Skeletal muscle tissue (tissue), 4 donors: Measurements from ENCODE around the gene EIF6. TPM values are rescaled to one million over a fixed set of nuclear protein-coding genes. Genes with fewer than 3 reads are reported as not detected.
A peak's percentile ranks its signal among the peaks of the same experiment; 100 is the strongest.

Source experiments
- H3K27ac ChIP-seq: one replicate; pipeline ENCODE4 v1.7.0; 2013; ENCODE audit warnings: mild to moderate bottlenecking, low read depth, low read length, inconsistent platforms
- H3K27me3 ChIP-seq, 3 donors: one replicate each; pipeline ENCODE4 v1.7.0; 2013; ENCODE audit warnings: low read length in 3 of 3; ENCODE audit not compliant: control insufficient read depth in 3 of 3, insufficient read depth in 3 of 3
- H3K36me3 ChIP-seq, 3 donors: one replicate each; pipeline ENCODE4 v1.7.0; 2013; ENCODE audit warnings: low read length in 3 of 3; ENCODE audit not compliant: control insufficient read depth in 3 of 3, insufficient read depth in 3 of 3
- H3K4me1 ChIP-seq, 3 donors: one replicate each; pipeline ENCODE4 v1.7.0; 2013; ENCODE audit warnings: low read length in 3 of 3, mild to moderate bottlenecking in 3 of 3; ENCODE audit not compliant: control insufficient read depth in 3 of 3, insufficient read depth in 3 of 3
- H3K4me3 ChIP-seq, 3 donors: one replicate each; pipeline ENCODE4 v1.7.0; 2013; ENCODE audit warnings: low read length in 3 of 3
- H3K9ac ChIP-seq, 3 donors: one replicate each; pipeline ENCODE4 v1.7.0; 2013; ENCODE audit warnings: low read length in 3 of 3, mild to moderate bottlenecking in 3 of 3, moderate library complexity in 2 of 3, low read depth in 1 of 3
- H3K9me3 ChIP-seq, 3 donors: one replicate each; pipeline ENCODE4 v1.7.0; 2013; ENCODE audit warnings: low read length in 3 of 3; ENCODE audit not compliant: control insufficient read depth in 3 of 3
- total RNA-seq: library from RNA; depleted of rRNA; stranded (reverse); fragments of >200 nt; gene quantifications from one replicate; pipeline ENCODE4 v1.2.3, GENCODE V29; 2014
- donor health status: Osteomylitis.

The EIF6 gene
- total RNA-seq, 1 donor from 2014 or later, result 74.1 TPM

DNA sequence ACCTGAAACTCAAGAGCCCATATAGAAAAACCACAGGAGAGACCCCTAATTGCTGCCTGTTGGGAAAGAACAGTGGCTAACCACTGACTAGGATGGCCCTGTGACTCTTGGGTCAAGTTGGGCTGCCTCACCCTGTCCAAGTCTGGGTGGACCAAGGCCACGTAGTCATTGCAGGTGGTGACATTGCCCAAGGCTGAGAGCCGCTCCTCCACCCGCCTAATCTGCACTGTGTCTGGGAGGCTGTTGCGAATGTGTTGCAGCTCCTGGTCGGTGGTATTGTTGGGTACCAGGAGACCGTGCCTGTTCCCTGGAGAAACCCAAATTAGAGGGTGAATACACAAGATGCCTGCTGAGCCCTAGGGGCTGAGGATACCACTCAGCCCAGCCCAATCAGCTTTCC, 4.0 kb downstream of the EIF6 start:
- Histone ChIP-seq H3K4me1 (peaks cover 30 to 40% (median 37%) of the 10 kb centered on the region in 3 donors), H3K27ac (no peak overlapping the region), H3K9ac (peak overlapping the region in 1 of 3 donors; percentile 33), H3K36me3 (peaks cover 24 to 28% (median 27%) of the 10 kb centered on the region in 3 donors), H3K9me3 (no peaks in the 10 kb centered on the region), H3K4me3 (no peak overlapping the region), H3K27me3 (no peaks in the 10 kb centered on the region)

DNA sequence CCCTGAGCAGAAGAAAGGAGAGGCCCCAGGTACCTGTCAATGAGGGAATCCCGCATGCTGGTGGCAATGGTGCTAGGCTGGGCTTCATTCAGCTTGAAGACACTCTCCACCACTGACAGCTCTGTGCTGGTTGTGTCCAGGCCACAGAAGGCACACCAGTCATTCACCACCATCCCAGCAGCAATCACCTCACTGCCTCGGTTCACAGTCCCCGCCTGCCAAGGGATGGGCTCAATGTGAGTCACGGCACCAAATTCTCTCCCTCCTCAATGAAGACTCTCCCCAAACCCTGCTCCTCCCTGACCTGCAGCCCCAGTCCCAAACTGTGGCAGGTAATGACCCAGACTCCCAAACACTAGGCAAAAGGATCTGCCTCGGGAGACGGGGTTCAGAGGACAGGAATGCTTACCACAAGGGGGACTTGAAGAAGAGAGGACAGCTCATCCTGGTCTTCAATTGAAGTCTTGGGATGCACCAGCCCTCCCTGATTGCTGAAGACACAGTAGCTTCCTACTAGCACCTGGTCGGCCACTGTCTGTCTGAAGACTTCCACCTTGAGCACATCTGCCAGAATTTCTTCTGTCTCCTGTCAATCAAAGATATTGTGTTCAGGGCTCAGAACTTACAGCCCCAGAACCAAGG, 4.9 kb downstream of the EIF6 start:
- H3K9me3 ChIP-seq, result no peaks in the 10 kb centered on the region
- H3K9ac ChIP-seq, result no peak overlapping the region
- H3K4me3 ChIP-seq, result no peak overlapping the region
- H3K27me3 ChIP-seq, result no peaks in the 10 kb centered on the region
- H3K27ac ChIP-seq, result no peak overlapping the region
- H3K4me1 ChIP-seq, result peaks cover 24 to 33% (median 31%) of the 10 kb centered on the region in 3 donors
- peaks cover 28 to 29% (median 29%) of the 10 kb centered on the region in 3 donors for H3K36me3 ChIP-seq

DNA sequence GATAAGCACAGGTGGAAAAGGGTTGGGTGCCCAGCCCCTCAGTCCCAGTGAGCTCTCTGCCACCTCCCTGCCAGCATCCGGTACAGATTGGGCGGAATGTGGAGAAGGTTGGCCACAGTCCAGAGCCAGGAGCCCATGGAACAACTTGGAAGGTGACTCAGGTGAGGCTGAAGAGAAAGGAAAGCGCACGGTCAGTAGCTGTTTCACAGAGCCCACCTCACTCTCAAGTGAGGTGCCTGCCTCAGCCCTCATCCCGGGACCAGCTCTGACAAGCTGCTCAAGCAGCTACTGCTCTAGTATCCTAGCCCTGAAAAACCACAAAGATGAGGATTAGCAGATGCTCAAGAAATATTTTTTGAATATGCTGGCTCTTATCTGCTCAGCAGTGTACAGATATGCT, 5.5 kb downstream of the EIF6 start:
- Histone ChIP-seq H3K27ac (no peak overlapping the region), H3K9me3 (no peaks in the 10 kb centered on the region), H3K4me3 (no peak overlapping the region), H3K27me3 (no peaks in the 10 kb centered on the region), H3K9ac (no peak overlapping the region), H3K36me3 (peaks cover 29 to 31% (median 30%) of the 10 kb centered on the region in 3 donors), H3K4me1 (peaks cover 24 to 31% (median 31%) of the 10 kb centered on the region in 3 donors)

DNA sequence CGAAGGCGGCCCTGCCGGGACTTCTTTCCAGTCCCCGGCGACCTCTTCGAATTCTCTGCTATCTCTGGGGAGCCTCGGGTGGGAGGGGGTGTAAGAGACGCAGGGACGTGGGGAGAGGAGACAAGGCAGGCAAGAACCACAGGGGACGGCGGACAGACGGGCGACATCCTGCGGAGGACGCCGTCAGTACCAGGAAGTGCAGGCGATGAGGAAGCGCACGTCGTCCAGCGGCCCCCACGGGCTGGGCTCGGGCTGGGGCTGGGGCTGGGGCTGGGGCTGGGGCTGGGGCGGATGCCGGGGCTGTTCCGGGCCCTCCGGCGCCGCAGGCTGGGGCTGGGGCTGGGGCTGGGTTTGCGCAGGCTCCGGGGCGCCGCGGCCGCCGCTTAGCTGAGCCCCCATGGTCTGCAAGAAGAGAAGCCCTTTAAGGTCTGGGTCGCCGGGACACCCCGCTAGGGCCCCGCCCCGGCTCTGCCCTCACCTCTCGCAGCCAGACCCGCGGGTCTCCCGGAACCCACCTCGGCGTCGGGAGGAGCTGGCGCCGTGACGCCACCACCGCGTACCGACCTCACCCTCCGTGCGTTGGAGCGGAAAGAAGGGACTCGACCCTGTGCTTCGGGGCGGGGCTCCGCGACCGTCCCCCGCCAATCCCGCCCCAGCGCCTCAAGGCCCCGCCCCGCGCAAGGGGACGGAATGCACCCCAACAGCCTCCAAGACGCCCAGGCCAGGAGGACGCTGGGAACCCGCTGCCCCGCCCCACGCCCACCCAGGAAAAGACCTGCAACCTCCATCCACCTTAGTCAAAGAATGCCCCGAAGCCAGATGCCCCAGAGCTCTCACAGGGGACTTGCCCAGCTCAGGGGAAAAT, 6.8 kb downstream of the EIF6 start, which contains the start of gene MMP24OS:
Gene MMP24OS (minus strand): TSS at position 592 of the 865 bp plus-strand sequence. CDS start 193 bp downstream, at position 399.
- H3K9me3 ChIP-seq, result no peaks in the 10 kb centered on the region
- peaks cover 29 to 34% (median 30%) of the 10 kb centered on the region in 3 donors for H3K36me3 ChIP-seq
- peak within 1 kb of the TSS; percentile 82 to 89 (median 89) for H3K4me3 ChIP-seq

DNA sequence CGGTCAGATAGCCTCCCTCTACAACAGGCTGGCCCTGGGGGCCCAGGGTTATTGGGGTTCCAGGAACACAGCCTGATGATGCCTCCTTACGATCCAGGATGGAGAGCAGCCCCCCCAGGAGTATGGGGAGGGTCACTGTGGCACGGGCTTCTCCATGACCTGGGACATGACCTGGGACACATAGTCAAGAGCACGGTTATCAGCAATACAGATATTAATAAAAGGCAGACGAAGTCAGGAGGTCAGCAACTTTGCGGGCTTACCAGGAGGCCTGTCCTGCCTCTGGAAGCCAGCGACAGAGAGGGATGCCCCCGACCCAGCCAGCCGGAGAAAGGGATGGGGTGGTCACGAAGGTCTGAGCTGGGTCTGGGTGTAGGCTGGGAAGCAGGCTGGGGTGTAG, 7.4 kb downstream of the EIF6 start:
- H3K9me3 ChIP-seq, result no peaks in the 10 kb centered on the region
- H3K27me3 ChIP-seq, result no peaks in the 10 kb centered on the region
- H3K4me3 ChIP-seq, result peak overlapping the region; percentile 82 to 89 (median 89)
- H3K36me3 ChIP-seq, result peaks cover 29 to 34% (median 30%) of the 10 kb centered on the region in 3 donors
- H3K27ac ChIP-seq, result peak overlapping the region; percentile 83
- H3K4me1 ChIP-seq, result peaks cover 15 to 26% (median 23%) of the 10 kb centered on the region in 3 donors
- peak overlapping the region; percentile 87 to 92 (median 90) for H3K9ac ChIP-seq

More for the DNA sequence above, 6.8 kb downstream of the EIF6 start, which contains the start of gene MMP24OS:
- Histone ChIP-seq H3K27me3 (no peaks in the 10 kb centered on the region), H3K4me1 (peaks cover 15 to 26% (median 23%) of the 10 kb centered on the region in 3 donors), H3K27ac (peak within 1 kb of the TSS; percentile 83), H3K9ac (peak within 1 kb of the TSS; percentile 87 to 92 (median 90))

GRCh38 chr20:35276408-35276807, 8.2 kb downstream of the EIF6 start:
- no peaks in the 10 kb centered on the region for H3K27me3 ChIP-seq
- peak overlapping the region; percentile 83 for H3K27ac ChIP-seq
- H3K4me3 ChIP-seq, result peak overlapping the region in 1 of 3 donors; percentile 89
- H3K4me1 ChIP-seq, result peaks cover 15 to 26% (median 20%) of the 10 kb centered on the region in 3 donors
- peaks cover 30 to 36% (median 32%) of the 10 kb centered on the region in 3 donors for H3K36me3 ChIP-seq
- peak overlapping the region; percentile 10 to 90 (median 62) for H3K9ac ChIP-seq
- H3K9me3 ChIP-seq, result no peaks in the 10 kb centered on the region

GRCh38 chr20:35275741-35276251, 8.8 kb downstream of the EIF6 start:
- no peaks in the 10 kb centered on the region for H3K9me3 ChIP-seq
- no peaks in the 10 kb centered on the region for H3K27me3 ChIP-seq
- H3K36me3 ChIP-seq, result peaks cover 30 to 39% (median 35%) of the 10 kb centered on the region in 3 donors
- H3K4me1 ChIP-seq, result peaks cover 15 to 26% (median 20%) of the 10 kb centered on the region in 3 donors
- H3K4me3 ChIP-seq, result no peak overlapping the region
- peak overlapping the region in 1 of 3 donors; percentile 62 for H3K9ac ChIP-seq
- no peak overlapping the region for H3K27ac ChIP-seq

GRCh38 chr20:35274172-35275092, 10.1 kb downstream of the EIF6 start:
- Histone ChIP-seq H3K36me3 (peaks cover 26 to 31% (median 30%) of the 10 kb centered on the region in 3 donors), H3K9me3 (no peaks in the 10 kb centered on the region), H3K4me1 (peaks cover 15 to 26% (median 20%) of the 10 kb centered on the region in 3 donors)

More at GRCh38 chr20:35274172-35275092, 10.1 kb downstream of the EIF6 start:
- Histone ChIP-seq H3K27me3 (no peaks in the 10 kb centered on the region), H3K9ac (no peak overlapping the region), H3K4me3 (no peak overlapping the region), H3K27ac (no peak overlapping the region)
